GM12874 (cell line): Measurements from ENCODE around the gene RBMS3.

Experiments
- TF ChIP-seq, protein P1 (sequence below): IDR thresholded peaks from 2 replicates; pipeline ENCODE4 v1.5.1; 2011; ENCODE audit warnings: low read depth, mild to moderate bottlenecking, control low read depth, low read length, moderate library complexity; ENCODE audit not compliant: insufficient read depth

Gene RBMS3

GRCh38 chr3:29429055-29429679 lies 148.3 kb downstream of the RBMS3 start:
- TF ChIP-seq, protein P1, sequence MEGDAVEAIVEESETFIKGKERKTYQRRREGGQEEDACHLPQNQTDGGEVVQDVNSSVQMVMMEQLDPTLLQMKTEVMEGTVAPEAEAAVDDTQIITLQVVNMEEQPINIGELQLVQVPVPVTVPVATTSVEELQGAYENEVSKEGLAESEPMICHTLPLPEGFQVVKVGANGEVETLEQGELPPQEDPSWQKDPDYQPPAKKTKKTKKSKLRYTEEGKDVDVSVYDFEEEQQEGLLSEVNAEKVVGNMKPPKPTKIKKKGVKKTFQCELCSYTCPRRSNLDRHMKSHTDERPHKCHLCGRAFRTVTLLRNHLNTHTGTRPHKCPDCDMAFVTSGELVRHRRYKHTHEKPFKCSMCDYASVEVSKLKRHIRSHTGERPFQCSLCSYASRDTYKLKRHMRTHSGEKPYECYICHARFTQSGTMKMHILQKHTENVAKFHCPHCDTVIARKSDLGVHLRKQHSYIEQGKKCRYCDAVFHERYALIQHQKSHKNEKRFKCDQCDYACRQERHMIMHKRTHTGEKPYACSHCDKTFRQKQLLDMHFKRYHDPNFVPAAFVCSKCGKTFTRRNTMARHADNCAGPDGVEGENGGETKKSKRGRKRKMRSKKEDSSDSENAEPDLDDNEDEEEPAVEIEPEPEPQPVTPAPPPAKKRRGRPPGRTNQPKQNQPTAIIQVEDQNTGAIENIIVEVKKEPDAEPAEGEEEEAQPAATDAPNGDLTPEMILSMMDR: no peak

- TF ChIP-seq, protein P1: no peak
Observed at GRCh38 chr3:29430558-29430971, 149.7 kb downstream of the RBMS3 start.

- TF ChIP-seq, protein P1: no peak
Observed at GRCh38 chr3:29436612-29437323, 155.9 kb downstream of the RBMS3 start.

DNA sequence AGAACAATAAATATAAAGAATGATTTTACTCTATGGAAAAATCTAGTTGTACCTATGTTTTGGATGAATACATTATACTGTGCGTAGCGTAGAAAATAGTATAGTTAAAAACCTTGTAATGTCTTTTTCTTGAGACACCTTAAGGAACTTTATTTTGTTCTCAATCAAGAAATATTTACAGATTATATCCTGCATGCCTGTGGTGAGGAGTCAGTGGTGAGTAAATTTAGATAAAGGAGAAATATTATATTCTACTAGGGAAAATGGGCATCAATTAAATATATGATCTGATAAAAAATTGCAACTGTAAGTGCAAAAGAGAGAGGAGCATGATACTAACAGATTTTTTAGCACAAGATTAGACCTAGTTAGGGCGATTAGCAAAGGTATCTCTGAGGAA lies 157.7 kb downstream of the RBMS3 start:
- TF ChIP-seq, protein P1: no peak

- TF ChIP-seq, protein P1: no peak
Observed at GRCh38 chr3:29440413-29441305, 159.8 kb downstream of the RBMS3 start.

DNA sequence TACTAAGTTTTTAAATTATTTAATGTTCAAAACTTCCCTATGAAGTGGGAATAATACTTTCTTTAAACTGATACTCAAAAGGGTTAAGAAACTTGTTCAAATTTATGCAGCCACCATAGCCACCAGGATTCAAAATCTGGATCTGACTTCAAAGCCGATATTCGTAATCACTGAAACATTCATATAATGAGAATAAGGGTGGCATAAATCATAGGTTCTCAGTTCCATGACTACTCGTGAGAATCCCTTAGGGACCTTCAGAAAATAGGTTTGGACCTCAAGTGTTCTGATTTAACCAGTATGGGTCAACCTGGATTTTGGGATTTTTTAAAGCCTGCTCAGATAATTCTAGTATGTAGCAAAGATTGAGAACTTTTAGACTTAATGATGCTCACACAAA lies 160.6 kb downstream of the RBMS3 start:
- TF ChIP-seq, protein P1: no peak
